HEK293T (cell line): ENCODE results near the gene DUOX1.
"Not testable (repeated sequence)": the region's sequence is repeated elsewhere in the genome, so short reads cannot be mapped to it uniquely, and the experiment has no call there.

Experiments
- BHLHE40 ChIP-seq: fragments of 450-650 bp; IDR thresholded peaks from 2 replicates; pipeline ENCODE4 v1.6.1; 2016; ENCODE audit warnings: mild to moderate bottlenecking, moderate library complexity, borderline replicate concordance
- FOXK2 ChIP-seq: fragments of 450-650 bp; IDR thresholded peaks from 2 replicates; pipeline ENCODE4 v1.6.1; 2016; ENCODE audit warnings: mild to moderate bottlenecking
- HDGF ChIP-seq: fragments of 450-650 bp; IDR thresholded peaks from 2 replicates; pipeline ENCODE4 v1.6.1; 2017; ENCODE audit warnings: antibody characterized with exemption, borderline replicate concordance
- NFRKB ChIP-seq: fragments of 450-650 bp; IDR thresholded peaks from 2 replicates; pipeline ENCODE4 v1.6.1; 2016; ENCODE audit warnings: mild to moderate bottlenecking, moderate library complexity
- PKNOX1 ChIP-seq: fragments of 450-650 bp; IDR thresholded peaks from 2 replicates; pipeline ENCODE4 v1.6.1; 2016
- SP1 ChIP-seq: fragments of 450-650 bp; IDR thresholded peaks from 2 replicates; pipeline ENCODE4 v1.6.1; 2017
- ZNF384 ChIP-seq: fragments of 450-650 bp; IDR thresholded peaks from 2 replicates; pipeline ENCODE4 v1.6.1; 2016

GRCh38 chr15:45135705-45136377, 6.0 kb downstream of the DUOX1 start:
- not testable (repeated sequence) for TF ChIP-seq BHLHE40, HDGF, FOXK2, SP1, ZNF384, PKNOX1, NFRKB
